ENCODE measurements around the gene SLC44A5.

- TF ChIP-seq, protein P1, sequence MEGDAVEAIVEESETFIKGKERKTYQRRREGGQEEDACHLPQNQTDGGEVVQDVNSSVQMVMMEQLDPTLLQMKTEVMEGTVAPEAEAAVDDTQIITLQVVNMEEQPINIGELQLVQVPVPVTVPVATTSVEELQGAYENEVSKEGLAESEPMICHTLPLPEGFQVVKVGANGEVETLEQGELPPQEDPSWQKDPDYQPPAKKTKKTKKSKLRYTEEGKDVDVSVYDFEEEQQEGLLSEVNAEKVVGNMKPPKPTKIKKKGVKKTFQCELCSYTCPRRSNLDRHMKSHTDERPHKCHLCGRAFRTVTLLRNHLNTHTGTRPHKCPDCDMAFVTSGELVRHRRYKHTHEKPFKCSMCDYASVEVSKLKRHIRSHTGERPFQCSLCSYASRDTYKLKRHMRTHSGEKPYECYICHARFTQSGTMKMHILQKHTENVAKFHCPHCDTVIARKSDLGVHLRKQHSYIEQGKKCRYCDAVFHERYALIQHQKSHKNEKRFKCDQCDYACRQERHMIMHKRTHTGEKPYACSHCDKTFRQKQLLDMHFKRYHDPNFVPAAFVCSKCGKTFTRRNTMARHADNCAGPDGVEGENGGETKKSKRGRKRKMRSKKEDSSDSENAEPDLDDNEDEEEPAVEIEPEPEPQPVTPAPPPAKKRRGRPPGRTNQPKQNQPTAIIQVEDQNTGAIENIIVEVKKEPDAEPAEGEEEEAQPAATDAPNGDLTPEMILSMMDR (IDR thresholded peaks at IDR 0.05) = no peak
- no peak for TF ChIP-seq POLR2A (IDR thresholded peaks at IDR 0.05)
Measured at GRCh38 chr1:75214017-75214416, 396.9 kb downstream of the SLC44A5 start.
